Measurements from ENCODE around the gene ARID1B. TPM values are rescaled to one million over a fixed set of nuclear protein-coding genes. Genes with fewer than 3 reads are reported as not detected.

ARID1B gene
- total RNA-seq, 1 donor from 2014 or later = 155 TPM

DNA sequence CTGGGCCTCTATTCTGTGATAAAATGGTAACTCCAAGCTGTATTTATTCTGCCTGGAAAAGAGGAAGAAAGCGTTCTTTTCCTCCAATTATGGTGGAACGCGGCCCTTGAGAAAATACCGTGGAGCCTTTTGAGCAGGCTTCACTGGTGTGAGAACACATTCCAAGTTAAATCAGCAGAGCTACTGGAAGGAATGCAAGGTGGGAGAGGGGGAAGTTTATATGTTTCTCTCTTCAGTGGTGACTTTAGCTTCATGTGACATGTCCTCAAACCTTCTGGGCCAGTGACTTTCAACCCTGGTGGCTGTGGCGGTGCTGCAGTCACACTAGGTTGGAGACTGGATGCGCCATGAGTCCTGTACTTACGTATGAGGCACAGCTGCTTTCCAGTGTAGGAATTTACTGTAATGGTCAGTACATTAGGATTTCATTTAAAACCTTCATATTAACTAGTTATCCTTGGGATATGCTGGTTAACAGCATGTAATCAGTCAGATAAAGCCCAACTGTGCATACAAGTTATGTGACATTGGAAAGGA is 221.7 kb downstream of the ARID1B start:
- TF ChIP-seq, protein P1, sequence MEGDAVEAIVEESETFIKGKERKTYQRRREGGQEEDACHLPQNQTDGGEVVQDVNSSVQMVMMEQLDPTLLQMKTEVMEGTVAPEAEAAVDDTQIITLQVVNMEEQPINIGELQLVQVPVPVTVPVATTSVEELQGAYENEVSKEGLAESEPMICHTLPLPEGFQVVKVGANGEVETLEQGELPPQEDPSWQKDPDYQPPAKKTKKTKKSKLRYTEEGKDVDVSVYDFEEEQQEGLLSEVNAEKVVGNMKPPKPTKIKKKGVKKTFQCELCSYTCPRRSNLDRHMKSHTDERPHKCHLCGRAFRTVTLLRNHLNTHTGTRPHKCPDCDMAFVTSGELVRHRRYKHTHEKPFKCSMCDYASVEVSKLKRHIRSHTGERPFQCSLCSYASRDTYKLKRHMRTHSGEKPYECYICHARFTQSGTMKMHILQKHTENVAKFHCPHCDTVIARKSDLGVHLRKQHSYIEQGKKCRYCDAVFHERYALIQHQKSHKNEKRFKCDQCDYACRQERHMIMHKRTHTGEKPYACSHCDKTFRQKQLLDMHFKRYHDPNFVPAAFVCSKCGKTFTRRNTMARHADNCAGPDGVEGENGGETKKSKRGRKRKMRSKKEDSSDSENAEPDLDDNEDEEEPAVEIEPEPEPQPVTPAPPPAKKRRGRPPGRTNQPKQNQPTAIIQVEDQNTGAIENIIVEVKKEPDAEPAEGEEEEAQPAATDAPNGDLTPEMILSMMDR (IDR thresholded peaks at IDR 0.05; ENCODE audit: unreplicated experiment) = no peak
- H3K4me3 Mint-ChIP-seq = no peak overlapping the region
- DNase-seq (ENCODE audit: low spot score in 2 of 2, unreplicated experiment in 2 of 2) = no peak
- no peaks in the 10 kb centered on the region for H3K27me3 Mint-ChIP-seq (ENCODE audit: low read depth)
- no peaks in the 10 kb centered on the region for H3K36me3 Mint-ChIP-seq
- H3K4me1 Mint-ChIP-seq = peaks cover 11% of the 10 kb centered on the region
- no peak overlapping the region for H3K27ac Mint-ChIP-seq
- no peaks in the 10 kb centered on the region for H3K9me3 Mint-ChIP-seq

DNA sequence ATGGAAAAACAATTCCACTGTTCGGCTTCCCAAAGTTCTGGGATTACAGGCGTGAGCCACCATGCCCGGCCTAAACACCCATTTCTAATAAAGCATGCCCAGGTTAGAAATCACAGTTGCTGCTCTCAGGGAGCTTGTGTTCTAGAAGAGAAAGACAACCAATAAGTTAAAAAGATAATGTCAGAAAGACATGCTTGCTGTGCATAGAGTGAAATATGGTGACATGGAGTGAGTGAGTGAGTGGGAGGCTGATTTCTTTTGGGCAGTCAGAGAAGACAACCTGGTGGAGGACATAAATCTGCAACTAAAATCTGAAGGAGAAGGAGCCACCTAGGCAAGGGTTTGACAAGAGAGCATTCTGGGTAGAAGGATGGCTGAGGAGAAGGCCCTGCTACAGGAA is 222.6 kb downstream of the ARID1B start:
- Mint-ChIP-seq H3K27me3 (ENCODE audit: low read depth) (no peaks in the 10 kb centered on the region), H3K4me3 (no peak overlapping the region), H3K4me1 (peaks cover 5% of the 10 kb centered on the region), H3K9me3 (no peaks in the 10 kb centered on the region), H3K36me3 (no peaks in the 10 kb centered on the region), H3K27ac (peak overlapping the region; percentile 13)
- TF ChIP-seq, protein P1 (IDR thresholded peaks at IDR 0.05; ENCODE audit: unreplicated experiment) = no peak
- DNase-seq (ENCODE audit: low spot score in 2 of 2, unreplicated experiment in 2 of 2) = no peak

DNA sequence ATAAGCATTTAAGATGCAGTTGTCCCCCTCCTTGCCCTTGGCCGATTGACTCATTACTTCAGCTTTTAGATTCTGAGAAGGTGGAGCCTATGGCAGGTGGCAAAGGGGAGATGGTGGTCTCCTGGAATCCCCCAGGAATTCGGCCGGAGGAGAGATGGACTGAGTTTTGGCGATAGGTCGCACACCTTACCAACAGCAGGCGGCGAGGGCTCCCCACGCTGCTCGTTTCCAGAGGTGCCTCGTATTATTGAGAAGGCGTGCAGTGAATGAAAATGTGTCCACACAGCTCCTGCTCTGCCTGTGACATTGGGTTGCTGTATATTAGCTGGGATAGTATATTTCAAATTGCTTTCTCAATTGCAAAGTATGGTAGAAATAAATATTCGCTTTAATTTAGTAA is 224.5 kb downstream of the ARID1B start:
- H3K9me3 Mint-ChIP-seq = no peaks in the 10 kb centered on the region
- no peaks in the 10 kb centered on the region for H3K27me3 Mint-ChIP-seq (ENCODE audit: low read depth)
- TF ChIP-seq, protein P1 (IDR thresholded peaks at IDR 0.05; ENCODE audit: unreplicated experiment) = no peak
- H3K36me3 Mint-ChIP-seq = no peaks in the 10 kb centered on the region
- no peak overlapping the region for H3K27ac Mint-ChIP-seq
- peaks cover 16% of the 10 kb centered on the region for H3K4me1 Mint-ChIP-seq
- H3K4me3 Mint-ChIP-seq = no peak overlapping the region
- no peak for DNase-seq (ENCODE audit: low spot score in 2 of 2, unreplicated experiment in 2 of 2)

DNA sequence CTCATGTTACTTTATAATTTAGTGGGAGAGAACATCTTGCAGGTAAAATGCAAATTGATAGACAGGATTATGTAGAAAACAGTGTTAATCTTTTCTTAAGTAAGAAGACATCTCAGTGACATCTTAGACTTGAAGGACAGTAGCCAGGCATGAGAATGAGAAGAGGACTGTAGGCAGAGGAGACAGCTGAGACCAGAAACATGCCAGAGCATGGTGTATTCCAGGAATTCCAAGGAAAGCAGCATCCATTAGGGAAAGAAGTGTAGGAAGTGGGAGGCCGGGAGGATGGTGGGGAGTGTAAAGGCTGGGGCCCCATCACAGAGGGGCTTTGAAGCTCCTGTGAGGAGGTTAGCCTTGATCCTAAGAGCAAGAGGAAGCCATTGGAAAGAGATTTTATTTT is 225.6 kb downstream of the ARID1B start:
- Mint-ChIP-seq H3K36me3 (no peaks in the 10 kb centered on the region), H3K9me3 (no peaks in the 10 kb centered on the region), H3K27me3 (ENCODE audit: low read depth) (no peaks in the 10 kb centered on the region), H3K4me3 (no peak overlapping the region), H3K4me1 (peaks cover 17% of the 10 kb centered on the region), H3K27ac (no peak overlapping the region)
- TF ChIP-seq, protein P1 (IDR thresholded peaks at IDR 0.05; ENCODE audit: unreplicated experiment) = no peak
- no peak for DNase-seq (ENCODE audit: low spot score in 2 of 2, unreplicated experiment in 2 of 2)

DNA sequence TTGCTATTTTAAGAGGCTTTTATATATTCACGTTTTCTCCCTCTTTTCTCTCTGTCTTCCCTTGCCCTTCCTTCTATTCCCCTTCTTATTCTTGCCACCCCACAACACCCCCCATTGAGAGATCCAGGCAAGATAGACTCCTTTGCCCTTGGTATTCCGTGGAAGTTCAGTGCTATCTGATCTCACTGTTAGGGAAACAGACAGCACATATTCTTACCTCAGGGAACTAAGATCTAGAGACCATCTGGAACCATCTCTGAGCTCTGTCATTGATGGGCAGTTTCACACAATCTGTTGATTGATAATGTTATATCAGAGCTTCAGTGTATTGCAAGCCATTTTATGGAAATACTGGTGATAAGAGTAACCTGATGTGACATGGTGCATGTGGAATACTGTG is 228.8 kb downstream of the ARID1B start:
- H3K27ac Mint-ChIP-seq = peak overlapping the region; percentile 61
- H3K36me3 Mint-ChIP-seq = peaks cover 1% of the 10 kb centered on the region
- TF ChIP-seq, protein P1 (IDR thresholded peaks at IDR 0.05; ENCODE audit: unreplicated experiment) = no peak
- no peaks in the 10 kb centered on the region for H3K9me3 Mint-ChIP-seq
- no peak for DNase-seq (ENCODE audit: low spot score in 2 of 2, unreplicated experiment in 2 of 2)
- H3K27me3 Mint-ChIP-seq (ENCODE audit: low read depth) = no peaks in the 10 kb centered on the region
- no peak overlapping the region for H3K4me3 Mint-ChIP-seq
- peaks cover 21% of the 10 kb centered on the region for H3K4me1 Mint-ChIP-seq

DNA sequence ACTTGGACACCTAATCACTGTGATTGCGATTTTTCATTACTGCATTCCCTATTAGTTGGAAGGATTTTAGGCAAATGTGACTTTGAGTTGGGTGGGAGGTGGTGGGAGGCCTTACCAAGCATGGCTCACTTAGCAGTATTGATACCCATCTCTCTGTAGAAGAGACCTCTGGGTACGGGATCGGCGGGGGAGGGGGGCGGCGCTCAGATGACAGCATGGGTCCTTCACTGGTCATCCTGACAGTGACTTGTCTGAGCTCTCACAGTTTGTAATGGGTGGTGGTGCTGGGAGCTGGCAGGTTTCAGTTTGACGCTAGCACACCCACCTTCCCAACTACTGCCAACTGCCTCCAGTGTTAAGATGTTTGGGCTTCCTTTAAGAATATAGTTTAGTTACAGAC is 231.4 kb downstream of the ARID1B start:
- Mint-ChIP-seq H3K27me3 (ENCODE audit: low read depth) (no peaks in the 10 kb centered on the region), H3K9me3 (peaks cover 12% of the 10 kb centered on the region), H3K36me3 (peaks cover 9% of the 10 kb centered on the region), H3K27ac (no peak overlapping the region), H3K4me3 (no peak overlapping the region), H3K4me1 (peaks cover 27% of the 10 kb centered on the region)
- TF ChIP-seq, protein P1 (IDR thresholded peaks at IDR 0.05; ENCODE audit: unreplicated experiment) = no peak
- DNase-seq (ENCODE audit: low spot score in 2 of 2, unreplicated experiment in 2 of 2) = no peak
